GM20431 (cell line): ENCODE measurements around the gene SH2D1A.
"Not testable (repeated sequence)": the region's sequence is repeated elsewhere in the genome, so short reads cannot be mapped to it uniquely, and the experiment has no call there.

Experiments
- in situ Hi-C: fragments of 300-500 bp; cut with MseI, MboI; formaldehyde crosslinking; loops from one replicate; pipeline ENCODE4 v1.15.0; 2020; ENCODE audit warnings: low sequenced_read_pairs; ENCODE audit not compliant: unreplicated experiment

Gene SH2D1A

GRCh38 chrX:124346117-124346876, at the start of gene SH2D1A:
Gene SH2D1A, plus strand, starts transcription at chrX:124346563. Its CDS starts 80 bp downstream, at chrX:124346643.
- in situ Hi-C loops, result no loop called here

- in situ Hi-C loops, result not testable (repeated sequence)
These were observed 47.0 kb upstream of the SH2D1A start for GRCh38 chrX:124299323-124299722.

GRCh38 chrX:124300405-124300804, 46.0 kb upstream of the SH2D1A start:
- in situ Hi-C loops, result no loop called here

GRCh38 chrX:124307253-124307907, 39.0 kb upstream of the SH2D1A start:
- in situ Hi-C loops, result no loop called here

GRCh38 chrX:124325732-124326131, 20.6 kb upstream of the SH2D1A start:
- in situ Hi-C loops, result no loop called here

GRCh38 chrX:124328765-124329164, 17.6 kb upstream of the SH2D1A start:
- in situ Hi-C loops, result no loop called here

- in situ Hi-C loops, result no loop called here
These were observed 13.6 kb upstream of the SH2D1A start, which contains the start of gene TEX13D for GRCh38 chrX:124332481-124333424. Gene TEX13D, plus strand, starts transcription at chrX:124332660. Its CDS starts 258 bp downstream, at chrX:124332918.

- in situ Hi-C loops, result no loop called here
These were observed 12.5 kb upstream of the SH2D1A start for GRCh38 chrX:124333862-124334261.

- in situ Hi-C loops, result not testable (repeated sequence)
These were observed 11.8 kb upstream of the SH2D1A start for GRCh38 chrX:124334555-124334954.

- in situ Hi-C loops, result no loop called here
These were observed 10.8 kb upstream of the SH2D1A start for GRCh38 chrX:124335598-124335997.

GRCh38 chrX:124337916-124338315, 8.4 kb upstream of the SH2D1A start:
- in situ Hi-C loops, result no loop called here

GRCh38 chrX:124338733-124339514, 7.4 kb upstream of the SH2D1A start:
- in situ Hi-C loops, result no loop called here

- in situ Hi-C loops, result no loop called here
These were observed 4.8 kb upstream of the SH2D1A start for GRCh38 chrX:124341396-124342132.

GRCh38 chrX:124342174-124342867, 4.0 kb upstream of the SH2D1A start:
- in situ Hi-C loops, result no loop called here

GRCh38 chrX:124343016-124343415, 3.3 kb upstream of the SH2D1A start:
- in situ Hi-C loops, result no loop called here

GRCh38 chrX:124344246-124344645, 2.1 kb upstream of the SH2D1A start:
- in situ Hi-C loops, result no loop called here

- in situ Hi-C loops, result no loop called here
These were observed 496 bp downstream of the SH2D1A start for GRCh38 chrX:124346877-124347241.

- in situ Hi-C loops, result no loop called here
These were observed 879 bp downstream of the SH2D1A start for GRCh38 chrX:124347242-124347641.
